Raji (cell line): ENCODE results near the gene IL36B.

Source experiments
- POLR2A ChIP-seq: IDR thresholded peaks from 2 replicates; pipeline ENCODE4 v1.6.1; 2011; ENCODE audit warnings: low read depth, low read length, control low read depth; ENCODE audit not compliant: insufficient read depth

IL36B gene

GRCh38 chr2:113052396-113052917 lies at the start of gene IL36B:
Gene IL36B (minus strand): TSS chr2:113052867.
- no peak for TF ChIP-seq POLR2A

- TF ChIP-seq POLR2A: no peak
Observed at GRCh38 chr2:113102133-113102532, 49.5 kb upstream of the IL36B start.

- TF ChIP-seq POLR2A: no peak
Observed at GRCh38 chr2:113098532-113098931, 45.9 kb upstream of the IL36B start.

GRCh38 chr2:113098041-113098440 lies 45.4 kb upstream of the IL36B start:
- TF ChIP-seq POLR2A: no peak

GRCh38 chr2:113093613-113093977 lies 40.9 kb upstream of the IL36B start:
- no peak for TF ChIP-seq POLR2A

GRCh38 chr2:113092864-113093612 lies 40.4 kb upstream of the IL36B start:
- TF ChIP-seq POLR2A: no peak

- no peak for TF ChIP-seq POLR2A
Observed at GRCh38 chr2:113091231-113091896, 38.7 kb upstream of the IL36B start.

- no peak for TF ChIP-seq POLR2A
Observed at GRCh38 chr2:113089916-113090315, 37.2 kb upstream of the IL36B start.

GRCh38 chr2:113088213-113088992 lies 35.7 kb upstream of the IL36B start:
- no peak for TF ChIP-seq POLR2A

- no peak for TF ChIP-seq POLR2A
Observed at GRCh38 chr2:113085542-113085941, 32.9 kb upstream of the IL36B start.

- TF ChIP-seq POLR2A: no peak
Observed at GRCh38 chr2:113084249-113085000, 31.8 kb upstream of the IL36B start.

- no peak for TF ChIP-seq POLR2A
Observed at GRCh38 chr2:113083296-113083695, 30.6 kb upstream of the IL36B start.

GRCh38 chr2:113081488-113082210 lies 29.0 kb upstream of the IL36B start:
- no peak for TF ChIP-seq POLR2A

GRCh38 chr2:113080134-113080533 lies 27.5 kb upstream of the IL36B start:
- no peak for TF ChIP-seq POLR2A
